Activated CD8-positive, alpha-beta memory T cell treated with anti-CD3 and anti-CD28 coated beads, Interleukin-2, amount 50 U/mL, for 48 hours (primary cell): Measurements from ENCODE around the gene TMEM181.
A peak's percentile ranks its signal among the peaks of the same experiment; 100 is the strongest.
"Not testable (repeated sequence)": the region's sequence is repeated elsewhere in the genome, so short reads cannot be mapped to it uniquely, and the experiment has no call there.

Experiments used
- DNase-seq: peaks from one replicate; pipeline ENCODE4 v3.0.0-alpha.2; 2020

TMEM181 gene

DNA sequence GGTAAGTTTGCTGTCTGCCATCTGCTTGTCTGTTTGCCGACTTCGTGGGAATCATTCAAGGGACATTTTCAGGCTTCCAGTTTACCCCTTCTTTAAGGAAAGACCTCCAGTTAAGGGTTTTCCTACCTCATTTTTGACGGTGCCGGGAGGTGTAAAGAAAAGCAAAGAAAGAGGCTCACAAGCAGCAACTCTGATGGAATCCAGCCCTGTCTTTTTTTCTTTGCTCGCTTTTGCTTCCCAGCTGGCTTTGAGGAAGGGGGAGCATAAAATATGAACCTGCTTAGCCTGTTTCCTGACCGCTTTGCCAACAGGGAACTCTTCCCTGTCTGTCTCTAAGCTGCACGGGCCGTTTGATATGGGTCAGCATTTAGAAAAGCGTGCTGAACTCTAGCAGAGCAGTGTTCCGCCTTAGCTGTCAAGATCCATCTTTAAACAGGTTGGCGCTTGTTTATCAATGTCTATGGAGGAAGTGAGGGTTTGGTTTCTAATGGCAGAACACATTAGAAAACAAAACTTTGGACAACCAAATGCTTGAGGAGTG, 103.8 kb downstream of the TMEM181 start:
- DNase-seq: peak; percentile 42

DNA sequence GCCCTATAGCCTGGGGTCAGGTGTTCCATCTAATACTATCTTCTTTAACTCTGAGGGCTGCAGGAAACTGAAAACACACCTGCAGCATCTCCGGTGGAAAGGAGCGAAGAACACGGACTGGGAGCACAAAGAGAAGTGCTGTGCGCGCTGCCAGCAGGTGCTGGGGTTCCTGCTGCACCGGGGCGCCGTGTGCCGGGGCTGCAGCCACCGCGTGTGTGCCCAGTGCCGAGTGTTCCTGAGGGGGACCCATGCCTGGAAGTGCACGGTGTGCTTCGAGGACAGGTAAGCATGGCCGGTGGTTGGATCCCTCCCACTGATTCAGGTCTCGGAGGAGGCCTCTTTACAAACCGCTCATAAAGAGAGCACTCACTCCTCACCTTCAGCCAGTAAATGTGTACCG, 105.4 kb downstream of the TMEM181 start:
- peak; percentile 46 for DNase-seq

DNA sequence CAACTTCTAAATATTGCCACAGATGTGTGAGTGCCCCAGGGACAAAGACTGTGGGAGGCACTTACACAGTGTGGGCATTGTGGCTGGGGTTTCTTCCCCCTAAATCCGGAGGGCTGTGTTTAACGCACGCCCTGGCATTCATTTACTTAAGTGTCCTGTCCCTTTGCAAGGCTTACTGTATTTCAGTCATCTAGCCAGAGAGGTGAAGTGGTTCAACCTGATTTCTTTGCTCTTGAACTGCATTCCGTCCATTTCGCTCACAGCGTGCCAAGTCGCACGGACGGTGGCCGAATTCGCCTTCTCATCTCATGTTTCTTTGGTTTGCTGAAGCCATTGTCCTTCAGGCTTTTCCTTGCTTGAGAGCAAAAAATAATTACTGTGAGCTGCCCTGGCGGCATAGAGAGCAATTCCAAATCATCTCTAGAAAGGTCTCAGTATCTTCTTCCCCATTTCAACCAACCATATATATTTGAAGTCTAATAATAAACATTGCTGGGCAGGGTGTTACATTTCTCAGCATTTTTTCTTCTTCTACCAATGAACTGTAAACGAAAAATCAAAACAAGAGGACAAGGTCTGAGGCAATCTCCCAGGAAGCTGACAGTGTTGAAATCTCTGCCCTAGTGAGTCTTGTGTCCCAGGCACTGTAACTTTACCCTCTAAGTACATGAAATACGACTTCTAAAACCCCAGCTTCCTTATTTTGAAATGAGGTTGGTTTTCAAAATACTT, 106.9 kb downstream of the TMEM181 start:
- peak; percentile 33 for DNase-seq

DNA sequence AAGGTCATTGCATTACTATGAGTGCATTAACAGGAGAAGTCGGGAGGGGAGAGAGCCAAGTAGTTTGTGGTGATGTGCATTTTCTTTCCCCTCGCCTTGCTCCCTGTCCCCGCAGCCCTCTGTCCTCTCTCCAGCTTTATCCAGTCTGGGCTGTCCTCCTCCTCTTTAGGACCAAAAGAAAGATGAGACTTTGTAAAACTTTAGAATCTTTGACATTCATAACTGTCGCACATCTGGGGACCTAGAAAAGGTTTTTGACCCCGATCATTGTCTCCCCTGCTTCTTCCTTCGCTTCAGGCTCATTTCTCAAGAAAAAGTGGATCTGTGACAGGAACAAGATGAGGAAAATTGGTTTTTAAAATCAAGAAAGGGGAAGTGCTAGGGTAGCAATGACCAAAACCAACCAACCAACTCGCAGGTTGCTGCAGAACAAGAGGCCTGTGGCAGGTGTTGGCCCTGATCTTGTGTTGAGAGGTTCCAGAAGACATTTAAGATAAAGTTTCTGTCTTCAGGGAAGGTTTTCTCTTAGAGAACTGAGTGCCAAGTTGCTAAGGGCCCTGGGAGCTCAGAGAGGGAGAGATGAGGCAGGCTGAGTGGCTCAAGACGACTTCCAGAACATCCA, 107.6 kb downstream of the TMEM181 start:
- DNase-seq: peak; percentile 35

DNA sequence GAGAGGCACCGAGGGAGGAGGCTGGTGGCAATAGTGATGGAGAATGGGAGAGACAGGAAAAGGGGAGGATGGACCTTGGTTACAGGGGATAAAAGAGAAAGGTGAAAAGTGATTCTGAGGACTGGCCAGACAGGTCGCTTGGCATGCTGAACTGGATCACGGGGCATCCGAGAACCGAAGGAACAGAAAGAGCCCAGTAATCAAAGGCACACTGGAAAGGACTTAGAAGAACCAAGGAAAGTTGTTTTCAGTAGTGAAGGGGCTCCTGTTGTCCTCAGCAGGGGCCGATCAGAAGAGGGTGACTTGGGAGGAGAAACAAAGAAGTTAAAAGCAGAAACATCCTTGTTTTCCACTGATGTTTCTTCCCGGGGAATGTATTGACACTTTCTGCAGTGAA, 108.8 kb downstream of the TMEM181 start:
- peak; percentile 42 for DNase-seq

DNA sequence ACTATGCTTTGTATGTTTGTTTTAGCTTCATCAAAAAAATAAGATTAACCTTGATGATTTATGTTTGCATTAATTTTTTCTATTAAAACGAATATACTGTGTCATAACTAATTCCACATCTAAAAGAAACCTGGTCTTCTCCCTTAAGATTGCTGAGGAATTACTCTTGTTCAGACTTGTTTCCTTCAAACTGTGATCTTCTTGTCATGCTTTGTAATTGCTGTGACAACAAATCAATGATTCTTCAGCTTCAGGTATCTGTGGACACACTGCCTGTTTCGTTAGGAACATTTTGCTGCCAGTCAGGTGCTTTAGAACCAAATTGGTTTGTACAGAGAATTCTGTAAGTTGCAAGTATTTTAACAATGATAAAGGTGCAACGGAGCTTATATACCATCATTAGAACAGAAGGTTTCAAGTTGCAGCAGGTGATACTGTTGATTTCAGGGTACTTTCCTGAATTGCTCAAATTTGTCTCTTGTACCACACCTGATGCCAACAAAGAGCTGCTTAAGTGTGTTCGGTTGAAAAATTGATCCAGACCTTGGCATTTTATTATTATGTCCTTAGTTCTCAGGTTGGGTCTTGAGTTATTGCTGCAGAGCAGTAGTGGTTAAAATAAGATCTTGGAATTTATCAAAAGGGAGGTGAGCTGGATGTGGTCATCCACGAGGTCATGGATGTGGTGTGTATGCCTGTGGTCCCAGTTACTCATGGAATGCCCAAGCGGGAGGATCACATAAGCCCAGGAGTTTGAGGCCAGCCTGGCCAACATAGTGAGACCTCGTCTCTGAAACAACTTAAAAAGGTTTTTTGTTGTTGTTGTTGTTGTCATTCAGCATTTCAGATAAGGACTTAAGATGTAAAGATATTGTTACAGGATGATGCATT, 109.5 kb downstream of the TMEM181 start:
- peak; percentile 46 for DNase-seq

DNA sequence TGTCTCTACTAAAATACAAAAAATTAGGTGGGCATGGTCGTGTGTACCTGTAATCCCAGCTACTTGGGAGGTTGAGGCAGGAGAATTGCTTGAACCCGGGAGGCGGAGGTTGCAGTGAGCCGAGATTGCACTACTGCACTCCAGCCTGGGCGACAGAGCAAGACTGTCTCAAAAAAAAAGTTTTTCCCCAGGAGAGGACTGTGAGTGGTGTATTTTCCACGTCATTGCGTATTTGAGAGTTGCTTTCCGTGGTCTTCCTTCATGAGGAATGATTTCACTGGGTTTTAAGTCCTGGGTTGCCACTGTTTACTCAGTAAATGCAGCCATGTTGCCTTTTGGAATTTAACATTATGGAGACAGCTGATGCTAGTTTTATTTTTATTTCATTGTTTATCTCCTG, 112.2 kb downstream of the TMEM181 start:
- DNase-seq: not testable (repeated sequence)

DNA sequence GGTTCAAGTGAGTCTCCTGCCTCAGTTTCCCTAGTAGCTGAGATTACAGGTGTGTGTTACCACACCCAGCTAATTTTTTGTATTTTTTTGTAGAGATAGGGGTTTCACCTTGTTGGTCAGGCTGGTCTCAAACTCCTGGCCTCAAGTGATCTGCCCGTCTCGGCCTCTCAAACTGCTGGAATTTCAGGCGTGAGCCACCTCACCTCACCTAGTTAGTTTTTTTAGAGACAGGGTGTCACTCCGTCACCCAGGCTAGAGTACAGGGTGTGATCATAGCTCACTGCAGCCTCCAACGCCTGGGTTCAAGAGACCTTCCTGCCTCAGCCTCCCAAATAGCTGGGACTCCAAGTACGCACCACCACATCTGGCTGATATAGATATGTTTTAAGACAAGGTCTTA, 112.8 kb downstream of the TMEM181 start:
- peak; percentile 23 for DNase-seq

DNA sequence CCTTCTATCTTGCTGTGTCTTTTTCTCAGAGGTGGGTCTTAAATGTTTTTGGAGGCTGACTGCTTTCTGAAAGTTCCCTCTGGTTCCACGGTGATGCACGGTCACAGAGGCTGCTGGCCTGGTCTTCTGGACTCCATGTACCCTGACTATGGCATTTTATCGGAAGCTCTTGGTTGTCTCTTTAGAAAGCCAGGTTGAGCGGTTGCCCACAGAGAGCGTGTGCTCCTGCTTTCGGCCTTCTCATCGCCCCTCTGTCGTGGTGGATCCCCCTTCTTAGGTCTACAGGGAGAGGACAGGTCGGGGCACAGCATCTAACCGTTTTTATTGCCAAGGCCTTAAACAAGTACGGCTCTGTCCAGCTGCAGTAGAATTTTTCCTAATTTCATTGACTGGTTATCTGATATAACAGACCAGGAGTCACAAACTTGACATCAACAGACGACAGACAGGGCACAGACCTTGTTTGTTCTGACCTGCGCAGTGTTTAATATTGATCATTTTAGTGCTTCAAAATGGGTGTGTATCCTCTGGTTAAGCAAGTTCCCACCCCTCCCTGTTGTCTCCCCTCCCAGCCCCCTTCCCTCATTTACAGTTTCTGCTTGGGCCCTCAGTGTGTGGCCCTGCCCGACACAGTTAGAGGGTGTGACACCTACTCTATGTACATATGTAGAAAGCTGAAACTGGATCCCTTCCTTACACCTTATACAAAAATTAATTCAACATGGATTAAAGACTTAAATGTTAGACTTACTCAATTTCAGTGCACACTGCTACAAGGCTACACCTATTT, 114.6 kb downstream of the TMEM181 start:
- DNase-seq: peak; percentile 30

DNA sequence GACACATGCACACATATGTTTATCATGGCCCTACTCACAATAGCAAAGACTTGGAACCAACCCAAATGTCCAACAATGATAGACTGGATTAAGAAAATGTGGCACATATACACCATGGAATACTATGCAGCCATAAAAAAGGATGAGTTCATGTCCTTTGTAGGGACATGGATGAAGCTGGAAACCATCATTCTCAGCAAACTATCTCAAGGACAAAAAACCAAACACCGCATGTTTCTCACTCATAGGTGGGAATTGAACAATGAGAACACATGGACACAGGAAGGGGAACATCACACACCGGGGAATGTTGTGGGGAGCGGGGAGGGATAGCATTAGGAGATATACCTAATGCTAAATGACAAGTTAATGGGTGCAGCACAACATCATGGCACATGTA, 117.2 kb downstream of the TMEM181 start:
- DNase-seq: not testable (repeated sequence)

DNA sequence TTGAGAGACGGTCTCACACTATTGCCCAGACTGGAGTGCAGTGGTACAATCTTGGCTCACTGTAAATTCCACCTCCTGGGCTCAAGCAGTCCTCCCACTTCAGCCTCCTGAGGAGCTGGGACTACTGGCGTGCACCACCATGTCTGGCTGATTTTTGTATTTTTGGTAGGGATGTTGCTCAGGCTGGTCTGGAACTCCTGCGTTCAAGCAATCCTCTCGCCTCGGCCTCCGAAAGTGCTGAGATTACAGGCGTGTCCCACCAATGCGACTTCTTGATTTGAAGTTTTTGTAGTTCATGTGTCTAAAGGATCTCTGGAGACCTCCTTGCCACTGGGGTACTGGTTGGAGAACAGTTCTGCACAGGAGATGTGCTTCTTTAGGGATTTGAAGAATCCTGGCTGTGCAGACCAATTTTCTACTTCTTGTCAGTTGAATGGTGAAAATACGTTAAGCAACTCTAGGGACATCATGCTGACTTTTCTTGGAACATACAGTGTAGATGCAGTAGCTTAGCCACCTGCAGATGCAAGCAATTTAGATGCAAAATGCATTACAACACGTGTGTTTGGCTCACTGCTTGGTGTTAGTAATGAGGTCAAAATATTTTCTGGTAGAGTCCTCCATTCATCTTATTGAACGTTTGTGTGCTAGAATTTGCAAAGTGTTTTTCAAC, 118.2 kb downstream of the TMEM181 start:
- DNase-seq: peak; percentile 46

DNA sequence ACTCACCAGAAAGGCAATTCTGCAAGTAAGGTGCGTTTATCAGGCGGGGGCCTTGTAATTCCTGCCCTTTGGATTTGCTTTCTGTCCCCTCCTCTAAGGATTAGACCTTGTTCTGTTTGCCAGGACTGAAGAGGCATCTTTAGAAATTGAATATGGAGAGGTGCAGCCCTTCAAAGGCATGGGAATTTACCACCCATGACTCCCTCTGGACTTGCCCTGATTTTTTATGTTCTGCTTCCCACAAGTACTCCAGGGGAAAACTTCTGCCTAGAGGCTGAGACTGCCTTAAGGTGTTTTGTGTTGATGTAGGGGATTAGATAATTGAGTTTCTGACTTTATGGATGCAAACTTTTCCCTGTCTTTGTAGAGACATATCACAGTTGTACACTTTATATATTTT, 120.1 kb downstream of the TMEM181 start:
- peak; percentile 39 for DNase-seq

DNA sequence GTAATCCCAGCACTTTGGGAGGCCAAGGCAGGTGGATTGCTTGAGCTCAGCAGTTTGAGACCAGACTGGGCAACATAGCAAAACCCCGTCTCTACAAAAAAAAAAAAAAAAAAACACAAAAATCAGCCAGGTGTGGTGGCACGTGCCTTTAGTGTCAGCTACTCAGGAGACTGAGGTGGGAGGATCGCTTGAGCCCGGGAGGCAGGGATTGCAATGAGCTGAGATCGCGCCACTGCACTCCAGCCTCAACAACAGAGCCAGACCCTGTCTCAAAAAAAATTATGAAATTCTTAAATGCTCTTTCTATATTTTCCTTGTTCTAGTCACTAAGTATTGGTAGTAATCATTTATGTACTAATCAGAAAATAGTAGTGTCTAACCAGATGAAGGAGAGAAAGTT, 120.6 kb downstream of the TMEM181 start:
- DNase-seq: peak; percentile 30

DNA sequence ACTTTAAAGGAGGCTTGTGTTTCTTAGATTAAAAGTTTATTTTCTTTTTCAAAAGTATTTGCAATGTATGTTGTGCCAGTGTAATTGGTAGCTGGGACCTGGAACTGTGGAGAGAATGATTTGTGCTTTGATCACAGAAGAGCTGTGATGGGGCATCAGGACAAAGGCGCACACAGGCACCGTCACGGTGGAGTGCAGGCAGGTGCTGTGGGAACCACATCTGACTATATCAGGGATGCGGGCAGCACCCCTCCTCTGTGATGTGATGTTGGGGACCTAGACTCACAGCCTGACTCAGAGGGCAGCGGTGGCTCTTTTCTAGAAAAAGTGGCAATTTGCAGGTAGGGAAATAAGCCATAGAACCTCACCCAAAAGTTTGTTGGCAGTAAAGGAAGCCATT, 124.4 kb downstream of the TMEM181 start:
- peak; percentile 45 for DNase-seq

DNA sequence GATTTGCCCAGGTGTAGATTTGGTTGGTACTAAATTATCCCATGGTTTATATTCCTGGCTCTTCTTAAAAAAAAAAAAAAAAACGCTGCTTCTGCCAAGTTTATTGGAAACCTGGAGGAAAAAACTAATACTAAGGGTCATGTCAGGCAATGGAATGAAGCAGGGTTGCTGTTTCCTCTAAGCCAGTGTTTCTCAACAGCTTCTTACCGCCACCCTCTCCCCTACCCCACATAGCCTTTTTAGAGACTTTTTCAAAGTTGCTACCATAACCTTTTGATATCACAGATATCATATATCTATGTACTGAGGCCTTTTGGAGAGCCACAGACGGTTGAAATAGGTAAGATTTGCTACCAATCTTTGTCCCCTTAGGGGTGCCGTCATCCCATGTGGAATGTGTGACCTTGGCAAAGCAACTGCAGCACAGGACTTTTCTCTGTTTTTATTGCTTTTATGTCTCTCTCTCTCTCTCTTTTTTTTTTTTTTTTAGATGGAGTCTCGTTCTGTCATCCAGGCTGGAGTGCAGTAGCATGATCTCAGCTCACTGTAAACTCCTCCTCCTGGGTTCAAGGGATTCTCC, 124.9 kb downstream of the TMEM181 start:
- DNase-seq: peak; percentile 30
